Activated CD4-positive, alpha-beta memory T cell treated with anti-CD3 and anti-CD28 coated beads for 36 hours (primary cell): ENCODE results near the gene CDK17. TPM values are rescaled to one million over a fixed set of nuclear protein-coding genes. Genes with fewer than 3 reads are reported as not detected.
"Not testable (repeated sequence)": the region's sequence is repeated elsewhere in the genome, so short reads cannot be mapped to it uniquely, and the experiment has no call there.

Experiments used
- CTCF ChIA-PET: fragments of 350-600 bp; sonication (Branson Sonifier 250); formaldehyde crosslinking; loops from one replicate; lab custom pipeline; 2021; ENCODE audit warnings: antibody characterized with exemption, inconsistent platforms; lab: Charles Lee
- POLR2A ChIA-PET: fragments of 350-600 bp; sonication (Branson Sonifier 250); formaldehyde crosslinking; loops from one replicate; lab custom pipeline; 2021; ENCODE audit warnings: antibody characterized with exemption; lab: Charles Lee
- DNase-seq: peaks from one replicate; pipeline ENCODE4 v3.0.0-alpha.2; 2020
- H3K27ac Mint-ChIP-seq: one replicate; pipeline ENCODE4 v1.8.0; 2021; ENCODE audit warnings: mixed read lengths
- H3K27me3 Mint-ChIP-seq: one replicate; pipeline ENCODE4 v1.8.0; 2021; ENCODE audit warnings: mixed read lengths
- H3K36me3 Mint-ChIP-seq: one replicate; pipeline ENCODE4 v1.8.0; 2021; ENCODE audit warnings: mixed read lengths
- H3K4me1 Mint-ChIP-seq: one replicate; pipeline ENCODE4 v1.8.0; 2021; ENCODE audit warnings: low read depth, mixed read lengths
- H3K4me3 Mint-ChIP-seq: one replicate; pipeline ENCODE4 v1.8.0; 2021; ENCODE audit warnings: mild to moderate bottlenecking, mixed read lengths
- H3K9me3 Mint-ChIP-seq: one replicate; pipeline ENCODE4 v1.8.0; 2021; ENCODE audit warnings: mixed read lengths
- intact Hi-C: fragments of 100-400 bp; cut with micrococcal nuclease; formaldehyde crosslinking; loops from one replicate; pipeline ENCODE4 v1.15.1; 2023
- total RNA-seq, 2 experiments: library from RNA; stranded (reverse); gene quantifications; one replicate each; pipeline ENCODE4 v1.2.3, GENCODE V29; 2021

The CDK17 gene
- total RNA-seq, 2 experiments from 2014 or later = 34.5 to 35.7 TPM

GRCh38 chr12:96335270-96335669, 65.0 kb downstream of the CDK17 start:
- no peak for DNase-seq
- no peak overlapping the region for H3K4me3 Mint-ChIP-seq
- H3K27me3 Mint-ChIP-seq = no peaks in the 10 kb centered on the region
- intact Hi-C loops = loop anchor here (2.0 to 5.0 kb wide), 2 partner anchors 16 to 42 kb away; no protein-coding TSS in a partner anchor
- ChIA-PET CTCF (interaction anchor here (1.0 to 2.6 kb wide), 4 partner anchors 64 to 182 kb away, joined by 3 to 10 read pairs (median 4); partner anchors contain the start of genes CDK17 and CFAP54), POLR2A (interaction anchor here (0.6 to 0.9 kb wide), 3 partner anchors 10 to 335 kb away, joined by 3 read pairs; partner anchors contain the start of gene CDK17)
- H3K4me1 Mint-ChIP-seq = peaks cover 41% of the 10 kb centered on the region
- H3K36me3 Mint-ChIP-seq = peaks cover 14% of the 10 kb centered on the region
- H3K9me3 Mint-ChIP-seq = peaks cover 13% of the 10 kb centered on the region
- H3K27ac Mint-ChIP-seq = peak overlapping the region; percentile 54

GRCh38 chr12:96334502-96334901, 65.7 kb downstream of the CDK17 start:
- Mint-ChIP-seq H3K9me3 (peaks cover 13% of the 10 kb centered on the region), H3K4me3 (no peak overlapping the region)
- intact Hi-C loops = loop anchor here (2.0 kb wide), 1 partner anchor 16 kb away; no protein-coding TSS in a partner anchor

DNA sequence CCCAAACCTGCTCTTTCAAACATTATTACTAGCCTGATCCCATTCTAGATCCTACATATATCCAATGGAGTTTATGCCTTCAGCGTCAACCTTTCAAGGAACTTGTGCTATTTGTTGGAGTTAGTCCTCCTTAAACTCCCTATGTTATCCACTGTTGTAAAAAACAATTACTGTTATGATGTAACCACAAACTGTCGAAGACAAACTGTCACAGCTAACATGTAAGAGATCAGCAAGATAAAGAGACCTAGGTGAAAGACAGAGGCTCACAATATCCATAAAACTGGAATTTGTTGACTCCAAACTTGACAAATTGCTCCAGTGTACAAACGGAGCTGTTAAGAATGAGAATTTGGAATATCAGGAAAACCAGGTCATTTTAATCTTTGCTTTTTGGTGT, 70.7 kb downstream of the CDK17 start:
- Mint-ChIP-seq H3K4me3 (no peak overlapping the region), H3K27me3 (no peaks in the 10 kb centered on the region), H3K4me1 (peaks cover 60% of the 10 kb centered on the region), H3K36me3 (peaks cover 13% of the 10 kb centered on the region), H3K27ac (no peak overlapping the region), H3K9me3 (no peaks in the 10 kb centered on the region)
- no peak for DNase-seq
- ChIA-PET POLR2A (no interaction called here), CTCF (no interaction called here)
- intact Hi-C loops = no loop called here

More at GRCh38 chr12:96334502-96334901, 65.7 kb downstream of the CDK17 start:
- Mint-ChIP-seq H3K4me1 (peaks cover 49% of the 10 kb centered on the region), H3K27me3 (no peaks in the 10 kb centered on the region), H3K27ac (no peak overlapping the region), H3K36me3 (peaks cover 14% of the 10 kb centered on the region)
- no peak for DNase-seq
- ChIA-PET CTCF (interaction anchor here (1.1 to 2.6 kb wide), 3 partner anchors 10 to 182 kb away, joined by 3 to 10 read pairs (median 3); partner anchors contain the start of gene CDK17), POLR2A (no interaction called here)

GRCh38 chr12:96329018-96329417, 71.2 kb downstream of the CDK17 start:
- peaks cover 56% of the 10 kb centered on the region for H3K4me1 Mint-ChIP-seq
- no peaks in the 10 kb centered on the region for H3K9me3 Mint-ChIP-seq
- no peak overlapping the region for H3K27ac Mint-ChIP-seq
- H3K36me3 Mint-ChIP-seq = peaks cover 15% of the 10 kb centered on the region
- ChIA-PET CTCF (no interaction called here), POLR2A (no interaction called here)
- intact Hi-C loops = no loop called here
- no peak overlapping the region for H3K4me3 Mint-ChIP-seq
- DNase-seq = no peak
- H3K27me3 Mint-ChIP-seq = no peaks in the 10 kb centered on the region

DNA sequence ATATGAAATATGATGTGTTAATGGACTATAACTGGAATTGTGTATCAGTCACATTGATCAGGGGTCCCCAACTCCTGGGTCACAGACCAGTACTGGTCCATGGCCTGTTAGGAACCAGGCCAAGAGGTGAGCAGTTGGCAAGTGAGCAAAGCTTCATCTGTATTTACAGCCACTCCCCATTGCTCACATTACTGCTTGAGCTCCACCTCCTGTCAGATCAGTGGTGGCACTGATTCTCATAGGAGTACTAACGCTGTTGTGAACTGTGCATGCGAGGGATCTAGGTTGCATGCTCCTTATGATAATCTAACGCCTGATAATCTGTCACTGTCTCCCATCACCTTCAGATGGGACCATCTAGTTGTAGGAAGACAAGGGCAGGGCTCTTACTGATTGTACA, 72.3 kb downstream of the CDK17 start:
- CTCF ChIA-PET = no interaction called here
- Mint-ChIP-seq H3K27ac (no peak overlapping the region), H3K4me3 (no peak overlapping the region), H3K27me3 (no peaks in the 10 kb centered on the region), H3K36me3 (peaks cover 17% of the 10 kb centered on the region), H3K4me1 (peaks cover 53% of the 10 kb centered on the region), H3K9me3 (no peaks in the 10 kb centered on the region)
- intact Hi-C loops = no loop called here
- no peak for DNase-seq
- POLR2A ChIA-PET = no interaction called here

DNA sequence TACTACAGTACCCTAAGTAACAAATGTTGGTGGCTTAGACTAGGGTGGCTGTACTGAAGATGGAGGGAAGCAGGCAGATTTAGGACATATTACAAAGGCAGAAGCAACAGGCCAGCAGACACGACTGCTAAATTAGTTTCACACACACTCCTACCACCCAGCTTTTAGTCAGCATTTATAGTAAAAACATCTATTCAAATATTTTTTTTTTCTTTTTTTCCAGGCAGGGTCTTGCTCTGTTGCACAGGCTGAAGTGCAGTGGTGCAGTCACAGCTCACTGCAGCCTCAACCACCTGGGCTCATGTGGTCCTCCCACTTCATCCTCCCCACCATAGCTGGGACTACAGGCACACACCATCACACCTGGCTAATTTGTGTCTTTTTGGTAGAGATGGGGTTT, 72.9 kb downstream of the CDK17 start:
- peak overlapping the region; percentile 1 for H3K27ac Mint-ChIP-seq
- no peak for DNase-seq
- ChIA-PET POLR2A (no interaction called here), CTCF (no interaction called here)
- intact Hi-C loops = no loop called here
- H3K36me3 Mint-ChIP-seq = peaks cover 21% of the 10 kb centered on the region
- H3K9me3 Mint-ChIP-seq = no peaks in the 10 kb centered on the region
- H3K4me1 Mint-ChIP-seq = peaks cover 54% of the 10 kb centered on the region
- H3K27me3 Mint-ChIP-seq = no peaks in the 10 kb centered on the region
- no peak overlapping the region for H3K4me3 Mint-ChIP-seq

DNA sequence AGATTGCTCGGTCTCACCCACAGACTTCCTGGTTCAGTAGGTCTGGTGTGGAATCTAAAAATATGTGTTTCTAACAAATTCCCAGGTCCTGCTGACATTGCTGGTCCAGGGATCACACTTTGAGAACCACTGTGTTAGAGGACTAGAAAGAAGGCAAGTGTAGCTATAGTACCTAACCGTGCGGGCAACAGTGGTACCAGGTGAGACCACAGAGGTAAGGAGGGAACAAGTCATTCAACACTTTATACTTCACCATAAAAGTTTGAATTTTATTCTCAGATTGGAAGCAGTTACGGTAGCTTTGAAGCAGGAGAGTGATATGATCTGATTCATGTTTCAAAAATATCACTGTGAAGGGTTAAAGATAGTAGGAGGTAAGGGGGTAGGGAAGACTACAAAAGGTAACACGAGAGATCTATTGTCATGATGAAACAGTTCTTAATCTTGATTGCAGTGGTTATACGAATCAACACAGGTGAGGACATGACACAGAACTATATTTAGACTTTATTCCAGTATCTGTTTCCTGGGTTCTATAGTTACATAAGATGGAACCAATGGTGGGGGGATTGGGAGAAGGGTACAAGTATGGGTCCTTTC, 73.5 kb downstream of the CDK17 start:
- Mint-ChIP-seq H3K9me3 (peaks cover 3% of the 10 kb centered on the region), H3K27me3 (no peaks in the 10 kb centered on the region), H3K4me1 (peaks cover 60% of the 10 kb centered on the region), H3K36me3 (peaks cover 26% of the 10 kb centered on the region), H3K4me3 (no peak overlapping the region), H3K27ac (peak overlapping the region; percentile 1)
- CTCF ChIA-PET = interaction anchor here (1.0 kb wide), 1 partner anchor 73 kb away, joined by 4 read pairs; the partner anchor contains the start of gene CDK17
- no peak for DNase-seq
- intact Hi-C loops = no loop called here
- POLR2A ChIA-PET = no interaction called here

- intact Hi-C loops = no loop called here
- H3K4me1 Mint-ChIP-seq = peaks cover 41% of the 10 kb centered on the region
- POLR2A ChIA-PET = no interaction called here
Observed at GRCh38 chr12:96323906-96324305, 76.3 kb downstream of the CDK17 start.

GRCh38 chr12:96322720-96323119, 77.5 kb downstream of the CDK17 start:
- Mint-ChIP-seq H3K36me3 (peaks cover 27% of the 10 kb centered on the region), H3K27me3 (no peaks in the 10 kb centered on the region), H3K27ac (no peak overlapping the region), H3K4me3 (no peak overlapping the region), H3K4me1 (peaks cover 30% of the 10 kb centered on the region), H3K9me3 (peaks cover 6% of the 10 kb centered on the region)
- POLR2A ChIA-PET = interaction anchor here (1.0 kb wide), 1 partner anchor 67 kb away, joined by 3 read pairs; no protein-coding TSS in a partner anchor
- CTCF ChIA-PET = no interaction called here
- no peak for DNase-seq
- intact Hi-C loops = no loop called here

More at GRCh38 chr12:96323906-96324305, 76.3 kb downstream of the CDK17 start:
- Mint-ChIP-seq H3K4me3 (no peak overlapping the region), H3K27ac (no peak overlapping the region), H3K27me3 (no peaks in the 10 kb centered on the region), H3K36me3 (peaks cover 26% of the 10 kb centered on the region), H3K9me3 (peaks cover 3% of the 10 kb centered on the region)
- CTCF ChIA-PET = no interaction called here
- DNase-seq = no peak

GRCh38 chr12:96321941-96322340, 78.3 kb downstream of the CDK17 start:
- ChIA-PET CTCF (no interaction called here), POLR2A (no interaction called here)
- peak overlapping the region; percentile 42 for H3K27ac Mint-ChIP-seq
- peaks cover 6% of the 10 kb centered on the region for H3K9me3 Mint-ChIP-seq
- peaks cover 23% of the 10 kb centered on the region for H3K4me1 Mint-ChIP-seq
- H3K27me3 Mint-ChIP-seq = no peaks in the 10 kb centered on the region
- intact Hi-C loops = no loop called here
- DNase-seq = no peak
- no peak overlapping the region for H3K4me3 Mint-ChIP-seq
- peaks cover 27% of the 10 kb centered on the region for H3K36me3 Mint-ChIP-seq

DNA sequence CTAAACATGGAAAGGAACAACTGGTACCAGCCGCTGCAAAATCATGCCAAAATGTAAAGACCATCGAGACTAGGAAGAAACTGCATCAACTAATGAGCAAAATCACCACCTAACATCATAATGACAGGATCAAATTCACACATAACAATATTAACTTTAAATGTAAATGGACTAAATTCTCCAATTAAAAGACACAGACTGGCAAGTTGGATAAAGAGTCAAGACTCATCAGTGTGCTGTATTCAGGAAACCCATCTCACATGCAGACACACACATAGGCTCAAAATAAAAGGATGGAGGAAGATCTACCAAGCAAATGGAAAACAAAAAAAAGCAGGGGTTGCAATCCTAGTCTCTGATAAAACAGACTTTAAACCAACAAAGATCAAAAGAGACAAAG, 82.4 kb downstream of the CDK17 start:
- intact Hi-C loops, CTCF ChIA-PET, H3K4me3 Mint-ChIP-seq, POLR2A ChIA-PET, H3K9me3 Mint-ChIP-seq, DNase-seq, H3K27me3 Mint-ChIP-seq, H3K27ac Mint-ChIP-seq: not testable (repeated sequence)
- H3K36me3 Mint-ChIP-seq = peaks cover 15% of the 10 kb centered on the region
- peaks cover 28% of the 10 kb centered on the region for H3K4me1 Mint-ChIP-seq

- H3K27me3 Mint-ChIP-seq, H3K9me3 Mint-ChIP-seq, DNase-seq, intact Hi-C loops, H3K36me3 Mint-ChIP-seq, POLR2A ChIA-PET, CTCF ChIA-PET: not testable (repeated sequence)
- H3K27ac Mint-ChIP-seq = peak overlapping the region; percentile 81
- peaks cover 20% of the 10 kb centered on the region for H3K4me1 Mint-ChIP-seq
- peak overlapping the region; percentile 75 for H3K4me3 Mint-ChIP-seq
Observed at GRCh38 chr12:96315741-96316481, 84.3 kb downstream of the CDK17 start.
